Measurements from ENCODE around the gene DUSP23. TPM values are rescaled to one million over a fixed set of nuclear protein-coding genes. Genes with fewer than 3 reads are reported as not detected.

The DUSP23 gene
- total RNA-seq, 1 experiment from 2014 or later, result 35.8 TPM

DNA sequence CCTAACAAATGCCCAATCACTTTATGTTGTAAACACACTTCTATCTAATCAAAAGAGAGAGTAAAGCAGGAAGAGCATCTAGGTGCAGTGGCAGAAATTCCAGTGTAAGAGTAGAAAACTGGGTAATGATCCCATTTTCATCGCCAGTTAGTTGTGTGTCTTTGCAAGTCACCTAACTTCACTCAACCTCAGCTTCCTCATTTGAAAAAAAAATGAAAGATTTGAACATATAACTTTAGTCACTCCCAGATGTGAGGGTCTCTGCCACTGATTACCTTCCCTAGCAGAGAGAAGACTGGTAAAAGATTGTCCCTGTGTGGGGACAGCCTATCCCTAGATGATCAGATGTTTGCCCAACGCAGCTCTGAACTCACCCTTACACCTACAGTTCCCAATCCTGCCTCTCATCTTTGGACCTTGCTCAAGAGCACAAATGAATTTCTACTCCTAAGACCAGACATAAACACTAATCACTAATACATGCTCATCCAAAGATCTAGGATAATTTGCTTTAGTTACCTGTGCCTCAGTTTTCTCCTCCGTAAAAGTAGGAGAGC, 25.2 kb upstream of the DUSP23 start:
- no peak overlapping the region for H3K4me2 ChIP-seq (ENCODE audit: low read length)
- H3K27me3 ChIP-seq (ENCODE audit: insufficient read depth, low read length), result no peaks in the 10 kb centered on the region
- H3K27ac ChIP-seq (ENCODE audit: low read depth, low read length), result no peak overlapping the region
- intact Hi-C loops (cut with micrococcal nuclease), result no loop called here
- H3K4me3 ChIP-seq (replicated peaks in 1 of 2; ENCODE audit: low read depth in 1 of 2, low read length in 2 of 2), result no peak overlapping the region
- H3K9me2 ChIP-seq (ENCODE audit: insufficient read depth), result no peaks in the 10 kb centered on the region
- ATAC-seq (no peak), DNase-seq (ENCODE audit: low read depth, low spot score) (no peak)
- H2AFZ ChIP-seq (ENCODE audit: low read depth, low read length, poor library complexity, severe bottlenecking), result no peak overlapping the region
- H3K9ac ChIP-seq (ENCODE audit: low read length), result no peak overlapping the region
- H3K4me1 ChIP-seq (ENCODE audit: control insufficient read depth in 1 of 2, insufficient read depth in 2 of 2, low read length in 2 of 2), result no peaks in the 10 kb centered on the region
- ChIA-PET POLR2A (no interaction called here), RAD21 (ENCODE audit: low non-redundant PET in 1 of 2, low total read pairs in 2 of 2, uncharacterized antibody in 2 of 2, unreplicated experiment in 2 of 2) (no interaction called here), CTCF (no interaction called here)
- no peaks in the 10 kb centered on the region for H3K36me3 ChIP-seq (ENCODE audit: control insufficient read depth in 1 of 2, insufficient read depth in 2 of 2, low read length in 2 of 2)
- TF ChIP-seq ZBTB33 (IDR thresholded peaks at IDR 0.05; ENCODE audit: extremely low read depth, insufficient replicate concordance, low read length) (no peak), SRF (IDR thresholded peaks at IDR 0.05; ENCODE audit: low read depth) (no peak)
- TF ChIP-seq, protein P1, sequence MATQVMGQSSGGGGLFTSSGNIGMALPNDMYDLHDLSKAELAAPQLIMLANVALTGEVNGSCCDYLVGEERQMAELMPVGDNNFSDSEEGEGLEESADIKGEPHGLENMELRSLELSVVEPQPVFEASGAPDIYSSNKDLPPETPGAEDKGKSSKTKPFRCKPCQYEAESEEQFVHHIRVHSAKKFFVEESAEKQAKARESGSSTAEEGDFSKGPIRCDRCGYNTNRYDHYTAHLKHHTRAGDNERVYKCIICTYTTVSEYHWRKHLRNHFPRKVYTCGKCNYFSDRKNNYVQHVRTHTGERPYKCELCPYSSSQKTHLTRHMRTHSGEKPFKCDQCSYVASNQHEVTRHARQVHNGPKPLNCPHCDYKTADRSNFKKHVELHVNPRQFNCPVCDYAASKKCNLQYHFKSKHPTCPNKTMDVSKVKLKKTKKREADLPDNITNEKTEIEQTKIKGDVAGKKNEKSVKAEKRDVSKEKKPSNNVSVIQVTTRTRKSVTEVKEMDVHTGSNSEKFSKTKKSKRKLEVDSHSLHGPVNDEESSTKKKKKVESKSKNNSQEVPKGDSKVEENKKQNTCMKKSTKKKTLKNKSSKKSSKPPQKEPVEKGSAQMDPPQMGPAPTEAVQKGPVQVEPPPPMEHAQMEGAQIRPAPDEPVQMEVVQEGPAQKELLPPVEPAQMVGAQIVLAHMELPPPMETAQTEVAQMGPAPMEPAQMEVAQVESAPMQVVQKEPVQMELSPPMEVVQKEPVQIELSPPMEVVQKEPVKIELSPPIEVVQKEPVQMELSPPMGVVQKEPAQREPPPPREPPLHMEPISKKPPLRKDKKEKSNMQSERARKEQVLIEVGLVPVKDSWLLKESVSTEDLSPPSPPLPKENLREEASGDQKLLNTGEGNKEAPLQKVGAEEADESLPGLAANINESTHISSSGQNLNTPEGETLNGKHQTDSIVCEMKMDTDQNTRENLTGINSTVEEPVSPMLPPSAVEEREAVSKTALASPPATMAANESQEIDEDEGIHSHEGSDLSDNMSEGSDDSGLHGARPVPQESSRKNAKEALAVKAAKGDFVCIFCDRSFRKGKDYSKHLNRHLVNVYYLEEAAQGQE (IDR thresholded peaks at IDR 0.05; ENCODE audit: low read depth), result no peak
- TF ChIP-seq, protein P2, sequence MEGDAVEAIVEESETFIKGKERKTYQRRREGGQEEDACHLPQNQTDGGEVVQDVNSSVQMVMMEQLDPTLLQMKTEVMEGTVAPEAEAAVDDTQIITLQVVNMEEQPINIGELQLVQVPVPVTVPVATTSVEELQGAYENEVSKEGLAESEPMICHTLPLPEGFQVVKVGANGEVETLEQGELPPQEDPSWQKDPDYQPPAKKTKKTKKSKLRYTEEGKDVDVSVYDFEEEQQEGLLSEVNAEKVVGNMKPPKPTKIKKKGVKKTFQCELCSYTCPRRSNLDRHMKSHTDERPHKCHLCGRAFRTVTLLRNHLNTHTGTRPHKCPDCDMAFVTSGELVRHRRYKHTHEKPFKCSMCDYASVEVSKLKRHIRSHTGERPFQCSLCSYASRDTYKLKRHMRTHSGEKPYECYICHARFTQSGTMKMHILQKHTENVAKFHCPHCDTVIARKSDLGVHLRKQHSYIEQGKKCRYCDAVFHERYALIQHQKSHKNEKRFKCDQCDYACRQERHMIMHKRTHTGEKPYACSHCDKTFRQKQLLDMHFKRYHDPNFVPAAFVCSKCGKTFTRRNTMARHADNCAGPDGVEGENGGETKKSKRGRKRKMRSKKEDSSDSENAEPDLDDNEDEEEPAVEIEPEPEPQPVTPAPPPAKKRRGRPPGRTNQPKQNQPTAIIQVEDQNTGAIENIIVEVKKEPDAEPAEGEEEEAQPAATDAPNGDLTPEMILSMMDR (IDR thresholded peaks at IDR 0.05 in 2 of 3, conservative IDR thresholded peaks at IDR 0.05 in 1 of 3; ENCODE audit: borderline replicate concordance in 1 of 3, insufficient read depth in 1 of 3, low read depth in 2 of 3, low read length in 2 of 3), result no peak
- no peaks in the 10 kb centered on the region for H3K9me3 ChIP-seq (ENCODE audit: control insufficient read depth in 1 of 2, insufficient read depth in 1 of 2, low read depth in 1 of 2, low read length in 2 of 2)
- no peaks in the 10 kb centered on the region for H3K79me2 ChIP-seq (ENCODE audit: insufficient read depth, low read length)
- H4K20me1 ChIP-seq (ENCODE audit: insufficient read depth), result no peaks in the 10 kb centered on the region
- no TSS peak for BruUV-seq (replicated peaks)
